Liver (tissue), 9 donors: Measurements from ENCODE around the gene UBE2E2. TPM values are rescaled to one million over a fixed set of nuclear protein-coding genes. Genes with fewer than 3 reads are reported as not detected.

Experiments used
- DNase-seq: peaks from one replicate; pipeline ENCODE4 v3.0.0-alpha.2; 2017; ENCODE audit warnings: low spot score
- H3K27ac ChIP-seq, 2 donors: one replicate each; pipeline ENCODE4 v1.7.0; 2013; ENCODE audit warnings: inconsistent platforms in 2 of 2, low read length in 2 of 2, control low read depth in 1 of 2, low read depth in 1 of 2, mild to moderate bottlenecking in 1 of 2
- H3K27me3 ChIP-seq, 4 donors: one replicate each; pipeline versions ENCODE4 v1.6.1 to v1.7.0; 2013; ENCODE audit warnings: low read length in 3 of 4, inconsistent platforms in 1 of 4, mild to moderate bottlenecking in 1 of 4, moderate library complexity in 1 of 4; ENCODE audit not compliant: control insufficient read depth in 4 of 4, insufficient read depth in 4 of 4
- H3K36me3 ChIP-seq, 4 donors: one replicate each; pipeline versions ENCODE4 v1.6.1 to v1.7.0; 2013; ENCODE audit warnings: low read length in 3 of 4, mild to moderate bottlenecking in 3 of 4, low read depth in 1 of 4, moderate library complexity in 1 of 4; ENCODE audit not compliant: control insufficient read depth in 4 of 4, insufficient read depth in 3 of 4
- H3K4me1 ChIP-seq, 4 donors: one replicate each; pipeline versions ENCODE4 v1.6.1 to v1.7.0; 2013; ENCODE audit warnings: low read length in 3 of 4, mild to moderate bottlenecking in 3 of 4, moderate library complexity in 1 of 4; ENCODE audit not compliant: control insufficient read depth in 4 of 4, insufficient read depth in 4 of 4
- H3K4me3 ChIP-seq, 3 donors: one replicate each; pipeline versions ENCODE4 v1.6.1 to v1.7.0; 2013; ENCODE audit warnings: low read length in 3 of 3, control low read depth in 1 of 3, low read depth in 1 of 3, mild to moderate bottlenecking in 1 of 3
- H3K9ac ChIP-seq, 2 donors: one replicate each; pipeline ENCODE4 v1.7.0; 2013; ENCODE audit warnings: low read length in 2 of 2, mild to moderate bottlenecking in 2 of 2, moderate library complexity in 2 of 2, control low read depth in 1 of 2, low read depth in 1 of 2
- H3K9me3 ChIP-seq, 4 donors: one replicate each; pipeline versions ENCODE4 v1.6.1 to v1.7.0; 2013; ENCODE audit warnings: low read length in 3 of 4; ENCODE audit not compliant: control insufficient read depth in 4 of 4
- EGR1 ChIP-seq, 2 donors: IDR thresholded peaks; 2 replicates each; pipeline ENCODE4 v1.6.1; 2016 to 2018; ENCODE audit warnings: antibody characterized with exemption in 2 of 2, low read depth in 2 of 2
- FOXA1 ChIP-seq: IDR thresholded peaks from 2 replicates; pipeline ENCODE4 v1.6.1; 2016; ENCODE audit warnings: antibody characterized with exemption
- FOXA2 ChIP-seq: IDR thresholded peaks from 2 replicates; pipeline ENCODE4 v1.6.1; 2016; ENCODE audit warnings: antibody characterized with exemption
- GABPA ChIP-seq, 2 donors: IDR thresholded peaks in 1 of 2; conservative IDR thresholded peaks in 1 of 2; 2 replicates each; pipeline ENCODE4 v1.6.1; 2016; ENCODE audit warnings: antibody characterized with exemption in 2 of 2, mild to moderate bottlenecking in 1 of 2, moderate library complexity in 1 of 2
- HNF4A ChIP-seq, 2 donors: conservative IDR thresholded peaks; 2 replicates each; pipeline ENCODE4 v1.6.1; 2016; ENCODE audit warnings: antibody characterized with exemption in 2 of 2, mild to moderate bottlenecking in 2 of 2
- HNF4G ChIP-seq: IDR thresholded peaks from 2 replicates; pipeline ENCODE4 v1.6.1; 2016; ENCODE audit warnings: antibody characterized with exemption
- JUND ChIP-seq, 2 donors: IDR thresholded peaks; 2 replicates each; pipeline ENCODE4 v1.6.1; 2016; ENCODE audit warnings: antibody characterized with exemption in 2 of 2
- MAX ChIP-seq: IDR thresholded peaks from 2 replicates; pipeline ENCODE4 v1.6.1; 2016; ENCODE audit warnings: antibody characterized with exemption
- NR2F2 ChIP-seq: IDR thresholded peaks from 2 replicates; pipeline ENCODE4 v1.6.1; 2016; ENCODE audit warnings: antibody characterized with exemption
- RAD21 ChIP-seq, 2 donors: IDR thresholded peaks; 2 replicates each; pipeline ENCODE4 v1.6.1; 2016; ENCODE audit warnings: antibody characterized with exemption in 2 of 2, mild to moderate bottlenecking in 2 of 2
- RXRA ChIP-seq, 2 donors: IDR thresholded peaks; 2 replicates each; pipeline ENCODE4 v1.6.1; 2017 to 2018; ENCODE audit warnings: antibody characterized with exemption in 2 of 2, mild to moderate bottlenecking in 1 of 2
- SP1 ChIP-seq: IDR thresholded peaks from 2 replicates; pipeline ENCODE4 v1.6.1; 2018; ENCODE audit warnings: antibody characterized with exemption, mild to moderate bottlenecking
- TAF1 ChIP-seq: conservative IDR thresholded peaks from 2 replicates; pipeline ENCODE4 v1.6.1; 2016; ENCODE audit warnings: antibody characterized with exemption, mild to moderate bottlenecking
- YY1 ChIP-seq: IDR thresholded peaks from 2 replicates; pipeline ENCODE4 v1.6.1; 2016; ENCODE audit warnings: antibody characterized with exemption, mild to moderate bottlenecking
- WGBS: extraction: QIAGEN DNeasy Blood & Tissue Kit; methylation state at CpG from one replicate; pipeline ENCODE4 v1.1.7; 2013; 5-methylcytosine and 5-hydroxymethylcytosine counted together
- polyA plus RNA-seq, 2 donors: library from polyadenylated mRNA; stranded (reverse) in 1 of 2; unstranded in 1 of 2; fragments of 200-250 nt in 1 of 2; fragments of >200 nt in 1 of 2; fragmentation: Nextera tagmentation in 1 of 2; extraction: Ambion mirVana in 1 of 2; gene quantifications; one replicate each; pipeline versions ENCODE4 v1.2.1 to v1.2.3, GENCODE V29; 2013 to 2015
- total RNA-seq, 2 donors: library from RNA; depleted of rRNA; stranded (reverse); fragments of >200 nt; gene quantifications; one replicate each; pipeline ENCODE4 v1.2.3, GENCODE V29; 2014
- TF ChIP-seq, protein P1 (sequence below): IDR thresholded peaks from 2 replicates; pipeline ENCODE4 v1.6.1; 2016; ENCODE audit warnings: antibody characterized with exemption, mild to moderate bottlenecking
- TF ChIP-seq, protein P2 (sequence below): IDR thresholded peaks from 2 replicates; pipeline ENCODE4 v1.6.1; 2016; ENCODE audit warnings: antibody characterized with exemption
- TF ChIP-seq, protein P3 (sequence below): fragments of 150-350 bp; IDR thresholded peaks from 2 replicates; pipeline ENCODE4 v1.5.1; 2017; ENCODE audit warnings: improper control_type of control experiment, low read depth, low read length; ENCODE audit not compliant: missing input control
- donor health status: healthy.
- donor health status: healthy.
- donor health status: healthy.
- donor health status: healthy.
- donor health status: healthy.

UBE2E2 gene
- total and polyA plus RNA-seq, 4 donors, result 9.0 to 27.8 (median 16.8) TPM

- no peaks in the 10 kb centered on the region for H3K9me3 ChIP-seq
- 77% methylated on average over 6 of the region's 6 CpGs for WGBS
- no peak for DNase-seq
- TF ChIP-seq, protein P1, sequence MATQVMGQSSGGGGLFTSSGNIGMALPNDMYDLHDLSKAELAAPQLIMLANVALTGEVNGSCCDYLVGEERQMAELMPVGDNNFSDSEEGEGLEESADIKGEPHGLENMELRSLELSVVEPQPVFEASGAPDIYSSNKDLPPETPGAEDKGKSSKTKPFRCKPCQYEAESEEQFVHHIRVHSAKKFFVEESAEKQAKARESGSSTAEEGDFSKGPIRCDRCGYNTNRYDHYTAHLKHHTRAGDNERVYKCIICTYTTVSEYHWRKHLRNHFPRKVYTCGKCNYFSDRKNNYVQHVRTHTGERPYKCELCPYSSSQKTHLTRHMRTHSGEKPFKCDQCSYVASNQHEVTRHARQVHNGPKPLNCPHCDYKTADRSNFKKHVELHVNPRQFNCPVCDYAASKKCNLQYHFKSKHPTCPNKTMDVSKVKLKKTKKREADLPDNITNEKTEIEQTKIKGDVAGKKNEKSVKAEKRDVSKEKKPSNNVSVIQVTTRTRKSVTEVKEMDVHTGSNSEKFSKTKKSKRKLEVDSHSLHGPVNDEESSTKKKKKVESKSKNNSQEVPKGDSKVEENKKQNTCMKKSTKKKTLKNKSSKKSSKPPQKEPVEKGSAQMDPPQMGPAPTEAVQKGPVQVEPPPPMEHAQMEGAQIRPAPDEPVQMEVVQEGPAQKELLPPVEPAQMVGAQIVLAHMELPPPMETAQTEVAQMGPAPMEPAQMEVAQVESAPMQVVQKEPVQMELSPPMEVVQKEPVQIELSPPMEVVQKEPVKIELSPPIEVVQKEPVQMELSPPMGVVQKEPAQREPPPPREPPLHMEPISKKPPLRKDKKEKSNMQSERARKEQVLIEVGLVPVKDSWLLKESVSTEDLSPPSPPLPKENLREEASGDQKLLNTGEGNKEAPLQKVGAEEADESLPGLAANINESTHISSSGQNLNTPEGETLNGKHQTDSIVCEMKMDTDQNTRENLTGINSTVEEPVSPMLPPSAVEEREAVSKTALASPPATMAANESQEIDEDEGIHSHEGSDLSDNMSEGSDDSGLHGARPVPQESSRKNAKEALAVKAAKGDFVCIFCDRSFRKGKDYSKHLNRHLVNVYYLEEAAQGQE, result no peak
- TF ChIP-seq RAD21 (IDR thresholded peaks at IDR 0.05), result no peak
- no peak for TF ChIP-seq EGR1 (IDR thresholded peaks at IDR 0.05; ENCODE audit: low read depth in 2 of 2)
- TF ChIP-seq RXRA (IDR thresholded peaks at IDR 0.05), result no peak
- TF ChIP-seq FOXA1, result no peak
- no peak for TF ChIP-seq TAF1
- TF ChIP-seq SP1, result no peak
- no peak for TF ChIP-seq GABPA (IDR thresholded peaks at IDR 0.05 in 1 of 2, conservative IDR thresholded peaks at IDR 0.05 in 1 of 2)
- TF ChIP-seq, protein P2, sequence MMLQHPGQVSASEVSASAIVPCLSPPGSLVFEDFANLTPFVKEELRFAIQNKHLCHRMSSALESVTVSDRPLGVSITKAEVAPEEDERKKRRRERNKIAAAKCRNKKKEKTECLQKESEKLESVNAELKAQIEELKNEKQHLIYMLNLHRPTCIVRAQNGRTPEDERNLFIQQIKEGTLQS, result no peak
- TF ChIP-seq, protein P3, sequence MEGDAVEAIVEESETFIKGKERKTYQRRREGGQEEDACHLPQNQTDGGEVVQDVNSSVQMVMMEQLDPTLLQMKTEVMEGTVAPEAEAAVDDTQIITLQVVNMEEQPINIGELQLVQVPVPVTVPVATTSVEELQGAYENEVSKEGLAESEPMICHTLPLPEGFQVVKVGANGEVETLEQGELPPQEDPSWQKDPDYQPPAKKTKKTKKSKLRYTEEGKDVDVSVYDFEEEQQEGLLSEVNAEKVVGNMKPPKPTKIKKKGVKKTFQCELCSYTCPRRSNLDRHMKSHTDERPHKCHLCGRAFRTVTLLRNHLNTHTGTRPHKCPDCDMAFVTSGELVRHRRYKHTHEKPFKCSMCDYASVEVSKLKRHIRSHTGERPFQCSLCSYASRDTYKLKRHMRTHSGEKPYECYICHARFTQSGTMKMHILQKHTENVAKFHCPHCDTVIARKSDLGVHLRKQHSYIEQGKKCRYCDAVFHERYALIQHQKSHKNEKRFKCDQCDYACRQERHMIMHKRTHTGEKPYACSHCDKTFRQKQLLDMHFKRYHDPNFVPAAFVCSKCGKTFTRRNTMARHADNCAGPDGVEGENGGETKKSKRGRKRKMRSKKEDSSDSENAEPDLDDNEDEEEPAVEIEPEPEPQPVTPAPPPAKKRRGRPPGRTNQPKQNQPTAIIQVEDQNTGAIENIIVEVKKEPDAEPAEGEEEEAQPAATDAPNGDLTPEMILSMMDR, result no peak
- TF ChIP-seq HNF4A (conservative IDR thresholded peaks at IDR 0.05), result no peak
- TF ChIP-seq JUND (IDR thresholded peaks at IDR 0.05), result no peak
- no peak for TF ChIP-seq MAX
- TF ChIP-seq NR2F2, result no peak
- no peak for TF ChIP-seq HNF4G
- no peak for TF ChIP-seq FOXA2
- no peak overlapping the region for H3K4me3 ChIP-seq
- H3K9ac ChIP-seq, result no peak overlapping the region
- H3K36me3 ChIP-seq, result no peaks in the 10 kb centered on the region
- H3K27me3 ChIP-seq, result no peaks in the 10 kb centered on the region
- H3K4me1 ChIP-seq, result no peaks in the 10 kb centered on the region
- no peak overlapping the region for H3K27ac ChIP-seq
These were observed 60.7 kb downstream of the UBE2E2 start for GRCh38 chr3:23263796-23264195.

- no peaks in the 10 kb centered on the region for H3K27me3 ChIP-seq
- no peaks in the 10 kb centered on the region for H3K36me3 ChIP-seq
- TF ChIP-seq FOXA1, result no peak
- no peak for TF ChIP-seq YY1
- no peak for TF ChIP-seq GABPA (IDR thresholded peaks at IDR 0.05 in 1 of 2, conservative IDR thresholded peaks at IDR 0.05 in 1 of 2)
- no peak for TF ChIP-seq NR2F2
- TF ChIP-seq HNF4A (conservative IDR thresholded peaks at IDR 0.05), result no peak
- no peak for TF ChIP-seq HNF4G
- TF ChIP-seq EGR1 (IDR thresholded peaks at IDR 0.05; ENCODE audit: low read depth in 2 of 2), result no peak
- no peak for TF ChIP-seq FOXA2
- no peak for TF ChIP-seq RAD21 (IDR thresholded peaks at IDR 0.05)
- no peak for TF ChIP-seq RXRA (IDR thresholded peaks at IDR 0.05)
- TF ChIP-seq MAX, result no peak
- TF ChIP-seq, protein P1, result no peak
- no peak overlapping the region for H3K27ac ChIP-seq
- no peak overlapping the region for H3K4me3 ChIP-seq
- no peak overlapping the region for H3K9ac ChIP-seq
- 100% methylated on average over 1 of the region's 1 CpG for WGBS
- no peak for DNase-seq
- no peaks in the 10 kb centered on the region for H3K9me3 ChIP-seq
- H3K4me1 ChIP-seq, result no peaks in the 10 kb centered on the region
These were observed 61.3 kb downstream of the UBE2E2 start for GRCh38 chr3:23264413-23264812.
